H9 (cell line): ENCODE results near the gene CCNQ. TPM values are rescaled to one million over a fixed set of nuclear protein-coding genes. Genes with fewer than 3 reads are reported as not detected.

Experiments
- DNase-seq: peaks from one replicate; pipeline ENCODE4 v3.0.0-alpha.2; 2017
- H2AFZ ChIP-seq: one replicate; pipeline ENCODE4 v1.6.1; 2013; ENCODE audit warnings: mild to moderate bottlenecking, low read length, control low read depth, moderate library complexity
- H2AK5ac ChIP-seq: 2 replicates; pipeline ENCODE4 v1.6.1; 2013; ENCODE audit warnings: low read length, control low read depth, mixed read lengths; ENCODE audit not compliant: insufficient read length
- H2BK120ac ChIP-seq: one replicate; pipeline ENCODE4 v1.6.1; 2013; ENCODE audit warnings: low read depth, mild to moderate bottlenecking, low read length, control low read depth, inconsistent platforms; ENCODE audit not compliant: poor library complexity, severe bottlenecking
- H2BK12ac ChIP-seq: 2 replicates; pipeline ENCODE4 v1.6.1; 2013; ENCODE audit warnings: low read length, control low read depth, mixed read lengths, low read depth; ENCODE audit not compliant: insufficient read length
- H2BK15ac ChIP-seq: 2 replicates; pipeline ENCODE4 v1.6.1; 2013; ENCODE audit warnings: low read depth, low read length, control low read depth
- H2BK20ac ChIP-seq: one replicate; pipeline ENCODE4 v1.6.1; 2013; ENCODE audit warnings: low read depth, mild to moderate bottlenecking, low read length, control low read depth, inconsistent platforms; ENCODE audit not compliant: poor library complexity, severe bottlenecking
- H2BK5ac ChIP-seq: 2 replicates; pipeline ENCODE4 v1.6.1; 2013; ENCODE audit warnings: low read length, control low read depth, mixed read lengths; ENCODE audit not compliant: insufficient read length
- H3K14ac ChIP-seq: 2 replicates; pipeline ENCODE4 v1.6.1; 2013; ENCODE audit warnings: low read length, control low read depth; ENCODE audit not compliant: insufficient read depth
- H3K18ac ChIP-seq: 2 replicates; pipeline ENCODE4 v1.6.1; 2013; ENCODE audit warnings: low read depth, mild to moderate bottlenecking, mixed read lengths, low read length, control low read depth; ENCODE audit not compliant: insufficient read length
- H3K23ac ChIP-seq: 2 replicates; pipeline ENCODE4 v1.6.1; 2013; ENCODE audit warnings: low read length, control low read depth, mixed read lengths, low read depth; ENCODE audit not compliant: insufficient read length
- H3K23me2 ChIP-seq: 2 replicates; pipeline ENCODE4 v1.6.1; 2013; ENCODE audit warnings: low read depth, mild to moderate bottlenecking, mixed read lengths, low read length, control low read depth; ENCODE audit not compliant: insufficient read length, poor library complexity, severe bottlenecking
- H3K27ac ChIP-seq: 2 replicates; pipeline ENCODE4 v1.5.1; 2013; ENCODE audit warnings: low read length, control low read depth, mixed read lengths, low read depth; ENCODE audit not compliant: insufficient read length
- H3K27me3 ChIP-seq: 2 replicates; pipeline ENCODE4 v1.6.1; 2013; ENCODE audit warnings: low read length, control low read depth, inconsistent platforms; ENCODE audit not compliant: insufficient read depth
- H3K4ac ChIP-seq: 2 replicates; pipeline ENCODE4 v1.6.1; 2013; ENCODE audit warnings: low read depth, mild to moderate bottlenecking, control low read depth, inconsistent platforms, low read length, moderate library complexity
- H3K4me1 ChIP-seq: 2 replicates; pipeline ENCODE4 v1.6.1; 2013; ENCODE audit warnings: low read length, control low read depth, inconsistent platforms; ENCODE audit not compliant: insufficient read depth
- H3K4me2 ChIP-seq: 2 replicates; pipeline ENCODE4 v1.6.1; 2013; ENCODE audit warnings: low read length, control low read depth, mixed read lengths; ENCODE audit not compliant: insufficient read length, insufficient read depth
- H3K56ac ChIP-seq: 2 replicates; pipeline ENCODE4 v1.6.1; 2013; ENCODE audit warnings: low read depth, mild to moderate bottlenecking, mixed read lengths, low read length, control low read depth; ENCODE audit not compliant: insufficient read length
- H3K79me1 ChIP-seq: 2 replicates; pipeline ENCODE4 v1.6.1; 2013; ENCODE audit warnings: low read depth, mild to moderate bottlenecking, moderate library complexity, low read length, control low read depth, inconsistent platforms; ENCODE audit not compliant: insufficient read depth, poor library complexity, severe bottlenecking
- H3K79me2 ChIP-seq: 2 replicates; pipeline ENCODE4 v1.6.1; 2013; ENCODE audit warnings: low read length, control low read depth, inconsistent platforms; ENCODE audit not compliant: insufficient read depth
- H3K9ac ChIP-seq: 2 replicates; pipeline ENCODE4 v1.6.1; 2013; ENCODE audit warnings: low read length, control low read depth, mixed read lengths; ENCODE audit not compliant: insufficient read length; ENCODE audit errors: extremely low read depth
- H3K9me3 ChIP-seq: one replicate; pipeline ENCODE4 v1.6.1; 2013; ENCODE audit warnings: low read depth, low read length, inconsistent platforms; ENCODE audit not compliant: control insufficient read depth
- H3T11ph ChIP-seq: one replicate; pipeline ENCODE4 v1.6.1; 2013; ENCODE audit warnings: mild to moderate bottlenecking, low read length, control low read depth, inconsistent platforms
- H4K20me1 ChIP-seq: one replicate; pipeline ENCODE4 v1.6.1; 2013; ENCODE audit not compliant: control insufficient read depth, insufficient read length, insufficient read depth
- H4K5ac ChIP-seq: 2 replicates; pipeline ENCODE4 v1.6.1; 2013; ENCODE audit warnings: low read depth, mild to moderate bottlenecking, mixed read lengths, low read length, control low read depth; ENCODE audit not compliant: insufficient read length
- H4K8ac ChIP-seq: replicated peaks from 2 replicates; pipeline ENCODE4 v1.6.1; 2013; ENCODE audit warnings: low read length, control low read depth, mixed read lengths, low read depth; ENCODE audit not compliant: insufficient read length
- H4K91ac ChIP-seq: 2 replicates; pipeline ENCODE4 v1.6.1; 2013; ENCODE audit warnings: low read depth, mild to moderate bottlenecking, moderate library complexity, mixed read lengths, low read length, control low read depth; ENCODE audit not compliant: insufficient read length
- H3K27ac Mint-ChIP-seq, 3 experiments: 2 replicates in 2 of 3; 3 replicates in 1 of 3; pipeline ENCODE4 v1.8.0; 2020 to 2021; ENCODE audit warnings: mixed read lengths in 3 of 3, mild to moderate bottlenecking in 1 of 3, moderate library complexity in 1 of 3
- H3K27me3 Mint-ChIP-seq: 2 replicates; pipeline ENCODE4 v1.8.0; 2021; ENCODE audit warnings: low read depth, mild to moderate bottlenecking, moderate library complexity, mixed read lengths
- H3K36me3 Mint-ChIP-seq, 3 experiments: 2 replicates in 2 of 3; 3 replicates in 1 of 3; pipeline ENCODE4 v1.8.0; 2020 to 2021; ENCODE audit warnings: low read depth in 3 of 3, mixed read lengths in 3 of 3; ENCODE audit not compliant: insufficient read depth in 1 of 3
- H3K4me1 Mint-ChIP-seq, 2 experiments: 2 replicates each; pipeline ENCODE4 v1.8.0; 2020; ENCODE audit warnings: mixed read lengths in 2 of 2
- H3K4me3 Mint-ChIP-seq, 2 experiments: 2 replicates in 1 of 2; 3 replicates in 1 of 2; pipeline ENCODE4 v1.8.0; 2020 to 2021; ENCODE audit warnings: mild to moderate bottlenecking in 2 of 2, mixed read lengths in 2 of 2, moderate library complexity in 1 of 2
- H3K9me3 Mint-ChIP-seq, 2 experiments: 2 replicates in 1 of 2; 3 replicates in 1 of 2; pipeline ENCODE4 v1.8.0; 2020; ENCODE audit warnings: mild to moderate bottlenecking in 2 of 2, mixed read lengths in 2 of 2, moderate library complexity in 1 of 2
- CTCF ChIP-seq: fragments of 200-600 bp; sonication (generic); conservative IDR thresholded peaks from 3 replicates; pipeline ENCODE4 v1.8.0; 2021; ENCODE audit warnings: antibody characterized with exemption, mild to moderate bottlenecking
- WGBS: extraction: QIAGEN DNeasy Blood & Tissue Kit; methylation state at CpG from one replicate; pipeline ENCODE4 v1.1.7; 2013; ENCODE audit warnings: missing lambda C conversion rate, low lambda C conversion rate, mixed read lengths; ENCODE audit not compliant: insufficient read length; ENCODE audit errors: extremely low coverage; 5-methylcytosine and 5-hydroxymethylcytosine counted together
- total RNA-seq: library from RNA; stranded (reverse); gene quantifications from 2 replicates; pipeline ENCODE4 v1.2.1, GENCODE V29; 2021

CCNQ gene
- total RNA-seq, 1 experiment from 2014 or later, result 18.4 TPM

- Histone ChIP-seq H3K23me2 (peaks cover 14% of the 10 kb centered on the region), H3K79me1 (no peaks in the 10 kb centered on the region), H4K20me1 (no peaks in the 10 kb centered on the region), H3K14ac (no peak overlapping the region), H2AFZ (no peak overlapping the region), H3T11ph (no peak overlapping the region), H2BK15ac (no peak overlapping the region), H3K23ac (no peak overlapping the region), H3K27ac (no peak overlapping the region), H3K4me1 (no peaks in the 10 kb centered on the region; the same call in 1 of the 2 replicates), H3K4me2 (no peak overlapping the region), H2AK5ac (no peak overlapping the region), H3K56ac (no peak overlapping the region), H4K91ac (no peak overlapping the region), H3K18ac (no peak overlapping the region), H3K9ac (no peak overlapping the region), H2BK12ac (no peak overlapping the region), H2BK20ac (no peak overlapping the region), H3K79me2 (no peaks in the 10 kb centered on the region), H3K4ac (no peak overlapping the region), H3K27me3 (peaks cover 58% of the 10 kb centered on the region), H2BK120ac (no peak overlapping the region), H4K5ac (no peak overlapping the region), H4K8ac (no peak overlapping the region), H3K9me3 (peaks cover 33% of the 10 kb centered on the region), H2BK5ac (no peak overlapping the region)
- Mint-ChIP-seq H3K4me1 (peaks cover 10 to 15% of the 10 kb centered on the region in 2 experiments), H3K36me3 (peaks cover 0 to 4% (median 0%) of the 10 kb centered on the region in 3 experiments; a peak in 2 of 7 replicates), H3K9me3 (peaks cover 45 to 60% of the 10 kb centered on the region in 2 experiments), H3K27ac (no peak overlapping the region), H3K27me3 (peaks cover 72% of the 10 kb centered on the region), H3K4me3 (no peak overlapping the region; a peak in 1 of 5 replicates)
- DNase-seq, result no peak
- no CpG with 5 or more reads among the region's 10 CpGs for WGBS
- no peak for TF ChIP-seq CTCF
Measured at GRCh38 chrX:153645921-153646488, 47.1 kb upstream of the CCNQ start.
